OCI-LY1 (cell line): Measurements from ENCODE around the gene CLIP2.
"Not testable (repeated sequence)": the region's sequence is repeated elsewhere in the genome, so short reads cannot be mapped to it uniquely, and the experiment has no call there.

Experiments used
- H2AFZ ChIP-seq: fragments of 200-600 bp; sonication (generic), shearing (Covaris generic); 2 replicates; pipeline ENCODE4 v1.6.0; 2014; ENCODE audit warnings: antibody characterized with exemption, mild to moderate bottlenecking, low read length
- H3F3A ChIP-seq: fragments of 200-600 bp; sonication (generic), shearing (Covaris generic); 2 replicates; pipeline ENCODE4 v1.6.0; 2014; ENCODE audit warnings: mild to moderate bottlenecking, antibody characterized with exemption, low read length, moderate library complexity; ENCODE audit not compliant: insufficient read depth
- H3K27ac ChIP-seq: fragments of 200-600 bp; sonication (generic); 2 replicates; pipeline ENCODE4 v1.5.1; 2014; ENCODE audit warnings: low read length, mixed run types, mild to moderate bottlenecking, low read depth; ENCODE audit not compliant: poor library complexity, severe bottlenecking
- H3K27me3 ChIP-seq: fragments of 200-600 bp; sonication (generic); 2 replicates; pipeline ENCODE4 v1.6.0; 2014; ENCODE audit warnings: antibody characterized with exemption, mild to moderate bottlenecking, low read length, moderate library complexity; ENCODE audit not compliant: insufficient read depth
- H3K36me3 ChIP-seq: fragments of 200-600 bp; sonication (generic); 2 replicates; pipeline ENCODE4 v1.6.1; 2014; ENCODE audit warnings: mild to moderate bottlenecking, antibody characterized with exemption, low read length, moderate library complexity, mixed read lengths; ENCODE audit not compliant: insufficient read depth
- H3K4me1 ChIP-seq: fragments of 200-600 bp; sonication (generic); 2 replicates; pipeline ENCODE4 v1.5.1; 2014; ENCODE audit warnings: mild to moderate bottlenecking, low read length, moderate library complexity; ENCODE audit not compliant: insufficient read depth, severe bottlenecking
- H3K4me2 ChIP-seq: fragments of 200-600 bp; sonication (generic), shearing (Covaris generic); 2 replicates; pipeline ENCODE4 v1.6.1; 2014; ENCODE audit warnings: low read length
- H3K4me3 ChIP-seq: fragments of 200-600 bp; sonication (generic); 2 replicates; pipeline ENCODE4 v1.5.1; 2014; ENCODE audit warnings: low read length, low read depth, mild to moderate bottlenecking, mixed read lengths; ENCODE audit not compliant: poor library complexity, severe bottlenecking
- H3K79me2 ChIP-seq: fragments of 200-600 bp; shearing (Covaris generic); 2 replicates; pipeline ENCODE4 v1.6.1; 2016; ENCODE audit warnings: mixed run types, low read length, mixed read lengths; ENCODE audit not compliant: insufficient read depth
- H3K9ac ChIP-seq: fragments of 200-600 bp; sonication (generic), shearing (Covaris generic); 2 replicates; pipeline ENCODE4 v1.6.1; 2014; ENCODE audit warnings: mild to moderate bottlenecking, low read length, mixed read lengths
- H3K9me2 ChIP-seq: fragments of 200-600 bp; sonication (generic), shearing (Covaris generic); 2 replicates; pipeline ENCODE4 v1.6.1; 2014; ENCODE audit warnings: low read depth, mild to moderate bottlenecking, low read length, mixed read lengths
- H3K9me3 ChIP-seq: fragments of 200-600 bp; shearing (Covaris generic); 2 replicates; pipeline ENCODE4 v1.6.1; 2014; ENCODE audit warnings: low read length, mixed read lengths
- H4K20me1 ChIP-seq: fragments of 200-600 bp; sonication (generic), shearing (Covaris generic); 2 replicates; pipeline ENCODE4 v1.6.0; 2016; ENCODE audit warnings: mild to moderate bottlenecking, low read length; ENCODE audit not compliant: insufficient read depth
- CTCF ChIP-seq: fragments of 200-600 bp; sonication (generic), shearing (Covaris generic); IDR thresholded peaks from 2 replicates; pipeline ENCODE4 v1.5.1; 2017; ENCODE audit warnings: mild to moderate bottlenecking, antibody characterized with exemption, low read length, moderate library complexity, mixed read lengths
- EZH2 ChIP-seq: fragments of 200-600 bp; sonication (generic), shearing (Covaris generic); IDR thresholded peaks from 2 replicates; pipeline ENCODE4 v1.8.0; 2017; ENCODE audit warnings: borderline replicate concordance, mixed run types, mild to moderate bottlenecking, antibody characterized with exemption, low read length, moderate library complexity, mixed read lengths

Gene CLIP2

GRCh38 chr7:74412603-74413002, 123.4 kb downstream of the CLIP2 start:
- H3K36me3 ChIP-seq, result no peaks in the 10 kb centered on the region

GRCh38 chr7:74414595-74415333, 125.6 kb downstream of the CLIP2 start:
- not testable (repeated sequence) for H3K79me2 ChIP-seq, H3K9me3 ChIP-seq, H4K20me1 ChIP-seq, H3K4me2 ChIP-seq, H3K27ac ChIP-seq, H3K27me3 ChIP-seq, H3K4me1 ChIP-seq, H3K36me3 ChIP-seq, H3K9ac ChIP-seq, H2AFZ ChIP-seq, H3F3A ChIP-seq, H3K9me2 ChIP-seq, H3K4me3 ChIP-seq

More at GRCh38 chr7:74412603-74413002, 123.4 kb downstream of the CLIP2 start:
- H3K4me3 ChIP-seq, result no peak overlapping the region
- no peaks in the 10 kb centered on the region for H3K9me3 ChIP-seq
- H3K4me2 ChIP-seq, result no peak overlapping the region
- H2AFZ ChIP-seq, result no peak overlapping the region
- TF ChIP-seq CTCF, result no peak
- TF ChIP-seq EZH2, result no peak
- H4K20me1 ChIP-seq, result no peaks in the 10 kb centered on the region
- H3K27ac ChIP-seq, result no peak overlapping the region
- H3K79me2 ChIP-seq, result no peaks in the 10 kb centered on the region
- no peaks in the 10 kb centered on the region; the same call in 1 of the 2 replicates for H3K27me3 ChIP-seq
- H3K9me2 ChIP-seq, result no peaks in the 10 kb centered on the region
- no peak overlapping the region for H3K9ac ChIP-seq
- no peaks in the 10 kb centered on the region for H3F3A ChIP-seq
- no peaks in the 10 kb centered on the region for H3K4me1 ChIP-seq

- no peaks in the 10 kb centered on the region for H3K36me3 ChIP-seq
- H3K4me2 ChIP-seq, result no peak overlapping the region
- H3K27me3 ChIP-seq, result no peaks in the 10 kb centered on the region; the same call in 1 of the 2 replicates
- H3K9me2 ChIP-seq, result no peaks in the 10 kb centered on the region
- H3K9me3 ChIP-seq, result no peaks in the 10 kb centered on the region
- no peaks in the 10 kb centered on the region for H4K20me1 ChIP-seq
- H3K9ac ChIP-seq, result no peak overlapping the region
- peak; percentile 99 for TF ChIP-seq CTCF
- TF ChIP-seq EZH2, result no peak
- no peak overlapping the region for H2AFZ ChIP-seq
- no peaks in the 10 kb centered on the region for H3K79me2 ChIP-seq
- H3K4me1 ChIP-seq, result no peaks in the 10 kb centered on the region
- no peak overlapping the region for H3K27ac ChIP-seq
- H3K4me3 ChIP-seq, result no peak overlapping the region
- H3F3A ChIP-seq, result no peaks in the 10 kb centered on the region
These were observed 128.3 kb downstream of the CLIP2 start for GRCh38 chr7:74417419-74417971.

GRCh38 chr7:74418076-74418475, 128.9 kb downstream of the CLIP2 start:
- Histone ChIP-seq H3K27me3 (no peaks in the 10 kb centered on the region; the same call in 1 of the 2 replicates), H3K9me3 (no peaks in the 10 kb centered on the region), H3K9ac (no peak overlapping the region), H4K20me1 (no peaks in the 10 kb centered on the region), H3K4me1 (no peaks in the 10 kb centered on the region), H3K36me3 (no peaks in the 10 kb centered on the region), H3F3A (no peaks in the 10 kb centered on the region), H3K4me3 (no peak overlapping the region), H2AFZ (no peak overlapping the region), H3K9me2 (no peaks in the 10 kb centered on the region), H3K4me2 (no peak overlapping the region), H3K27ac (no peak overlapping the region), H3K79me2 (no peaks in the 10 kb centered on the region)
- TF ChIP-seq EZH2, result no peak
- no peak for TF ChIP-seq CTCF
